HT-29 (cell line): ENCODE results near the gene CRACDL. TPM values are rescaled to one million over a fixed set of nuclear protein-coding genes. Genes with fewer than 3 reads are reported as not detected.
"Not testable (repeated sequence)": the region's sequence is repeated elsewhere in the genome, so short reads cannot be mapped to it uniquely, and the experiment has no call there.

Source experiments
- DNase-seq: peaks from one replicate; pipeline ENCODE4 v3.0.0-alpha.2; 2015; ENCODE audit warnings: low spot score
- total RNA-seq: library from RNA; depleted of rRNA; stranded (reverse); fragments of >200 nt; shearing (Covaris generic); gene quantifications from 2 replicates; pipeline ENCODE4 v1.2.3, GENCODE V29; 2014

CRACDL gene
- total RNA-seq, 1 experiment from 2014 or later, result 7.6 TPM

DNA sequence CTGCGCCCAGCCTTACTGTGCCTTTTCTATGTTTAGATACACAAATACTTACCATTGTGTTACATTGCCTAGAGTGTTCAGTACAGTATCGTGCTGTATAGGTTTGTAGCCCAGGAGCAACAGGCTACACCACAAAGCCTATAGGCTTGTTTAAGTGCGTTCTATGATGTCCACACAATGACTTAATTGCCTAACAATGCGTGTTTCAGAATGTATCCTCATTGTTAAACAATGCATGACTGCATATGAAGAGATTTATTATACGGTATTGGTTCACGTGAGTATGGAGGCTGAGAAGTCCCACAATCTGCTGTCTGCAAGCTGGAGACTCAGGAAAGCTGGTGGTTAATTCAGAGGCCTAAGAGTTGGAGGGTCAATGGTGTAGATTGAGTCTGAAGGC lies 158.9 kb downstream of the CRACDL start:
- no peak for DNase-seq

DNA sequence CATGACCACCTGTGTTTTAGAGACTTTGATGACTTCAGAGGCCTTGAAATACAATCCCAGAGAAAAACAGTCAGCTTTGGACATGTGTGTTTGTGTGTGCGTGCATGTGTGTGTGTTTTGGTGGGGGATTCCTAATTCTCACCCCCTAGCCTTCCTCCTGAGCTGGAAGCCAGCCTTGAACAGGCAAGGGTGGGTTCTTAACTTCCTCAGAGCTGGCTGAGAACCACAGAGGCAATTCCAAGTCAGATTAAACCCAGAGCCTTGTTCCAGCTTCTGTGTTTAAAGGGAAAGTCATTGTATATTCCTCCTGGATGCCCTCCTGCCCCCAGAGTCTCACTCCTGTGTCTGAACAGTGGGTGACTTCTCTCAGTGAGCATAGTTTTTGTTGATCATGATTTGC lies 159.9 kb downstream of the CRACDL start:
- DNase-seq, result no peak

DNA sequence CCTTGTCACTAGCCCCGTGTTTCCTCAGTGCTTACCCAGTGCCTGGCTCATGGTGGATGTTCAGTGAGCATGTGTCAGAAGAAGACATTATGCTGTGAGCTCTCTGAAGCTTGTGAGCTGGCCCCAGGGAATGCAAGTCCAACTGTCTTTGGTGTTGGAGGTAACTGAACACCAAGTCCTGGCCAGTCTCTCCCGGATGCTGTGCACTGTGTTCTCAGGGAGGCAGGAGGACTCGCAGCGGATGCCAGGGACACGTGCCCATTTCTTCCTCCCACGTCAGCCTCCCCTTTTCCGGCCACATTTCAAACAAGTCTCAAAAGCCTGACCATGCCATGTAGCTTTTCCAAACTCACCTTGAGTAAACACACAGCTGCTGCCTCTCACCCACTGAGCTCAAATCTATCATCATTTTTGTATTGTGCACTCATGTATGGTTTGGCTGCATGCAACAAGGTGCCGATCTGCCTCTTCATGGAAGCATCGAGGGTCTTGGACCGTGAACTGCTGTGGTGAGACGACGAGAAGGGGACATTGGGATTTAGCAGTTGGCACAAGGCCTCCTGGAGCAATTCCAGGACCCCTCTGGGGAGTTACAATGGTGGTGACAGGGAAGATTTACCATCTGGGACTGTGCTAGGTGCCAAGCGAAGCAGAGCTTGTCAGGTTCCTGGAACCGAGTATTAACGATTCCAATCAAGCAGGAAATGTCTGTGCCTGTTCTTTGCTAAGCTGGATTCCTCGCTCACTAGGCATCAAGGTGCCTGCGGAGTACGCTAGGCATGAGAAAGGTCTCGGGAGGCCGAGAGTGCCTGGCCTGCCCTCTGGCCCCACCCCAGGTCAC lies 160.7 kb downstream of the CRACDL start:
- no peak for DNase-seq

DNA sequence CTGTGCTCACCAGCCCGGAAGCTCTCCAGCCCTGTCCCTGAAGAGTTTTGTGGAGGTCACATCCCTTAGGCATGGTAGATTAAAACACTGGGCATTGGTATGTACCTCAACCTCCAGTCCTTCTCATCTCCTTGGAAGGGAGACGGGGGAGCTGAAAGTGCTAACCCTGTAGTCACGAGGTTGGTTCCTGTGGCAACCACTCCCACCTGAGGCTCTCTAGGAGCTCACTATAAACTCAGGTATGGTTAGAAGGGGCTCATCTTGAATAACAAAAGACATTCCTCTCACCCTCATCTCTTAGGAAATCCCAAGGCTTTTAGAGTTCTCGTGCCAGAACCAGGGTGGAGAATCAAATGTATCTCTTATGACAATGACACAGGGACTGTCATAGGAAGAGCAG lies 162.1 kb downstream of the CRACDL start:
- no peak for DNase-seq

DNA sequence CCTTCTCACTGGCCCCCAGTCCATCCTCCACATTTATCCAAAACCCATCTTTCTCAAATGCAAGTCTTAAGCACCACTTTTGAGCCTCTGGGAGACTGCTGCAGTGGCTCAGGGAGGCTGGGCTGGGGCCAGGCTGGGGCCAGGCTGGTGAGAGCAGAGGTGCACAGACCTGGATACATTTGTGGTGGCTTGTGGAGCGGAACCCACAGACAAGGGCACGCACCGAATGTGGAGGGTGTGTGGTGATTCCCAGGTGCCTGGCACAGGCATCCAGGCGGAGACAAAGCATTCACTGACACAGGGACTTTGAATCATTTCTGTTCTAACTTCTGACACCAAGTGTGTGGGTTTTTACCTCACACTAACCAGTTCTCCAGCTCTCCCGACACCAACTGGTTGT lies 162.9 kb downstream of the CRACDL start:
- no peak for DNase-seq

DNA sequence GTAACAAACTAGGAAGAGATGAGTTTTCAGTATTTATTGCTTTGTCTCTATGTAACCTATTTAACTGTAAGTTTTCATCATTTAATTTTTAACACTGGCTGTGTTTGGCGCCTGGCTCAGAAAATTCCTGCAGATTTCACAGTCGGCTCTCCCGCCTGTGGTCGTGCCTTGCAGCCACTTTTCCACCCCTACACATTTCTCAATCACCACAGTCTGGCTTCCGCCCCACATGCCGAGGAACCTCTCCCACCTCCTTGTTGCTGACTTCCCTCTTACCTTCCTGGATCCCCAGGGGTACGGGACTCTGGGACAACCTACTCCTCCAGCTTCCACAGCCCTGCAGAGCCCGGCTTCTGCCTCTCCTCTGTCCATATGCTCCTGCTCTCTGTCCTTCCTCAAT lies 163.5 kb downstream of the CRACDL start:
- no peak for DNase-seq

DNA sequence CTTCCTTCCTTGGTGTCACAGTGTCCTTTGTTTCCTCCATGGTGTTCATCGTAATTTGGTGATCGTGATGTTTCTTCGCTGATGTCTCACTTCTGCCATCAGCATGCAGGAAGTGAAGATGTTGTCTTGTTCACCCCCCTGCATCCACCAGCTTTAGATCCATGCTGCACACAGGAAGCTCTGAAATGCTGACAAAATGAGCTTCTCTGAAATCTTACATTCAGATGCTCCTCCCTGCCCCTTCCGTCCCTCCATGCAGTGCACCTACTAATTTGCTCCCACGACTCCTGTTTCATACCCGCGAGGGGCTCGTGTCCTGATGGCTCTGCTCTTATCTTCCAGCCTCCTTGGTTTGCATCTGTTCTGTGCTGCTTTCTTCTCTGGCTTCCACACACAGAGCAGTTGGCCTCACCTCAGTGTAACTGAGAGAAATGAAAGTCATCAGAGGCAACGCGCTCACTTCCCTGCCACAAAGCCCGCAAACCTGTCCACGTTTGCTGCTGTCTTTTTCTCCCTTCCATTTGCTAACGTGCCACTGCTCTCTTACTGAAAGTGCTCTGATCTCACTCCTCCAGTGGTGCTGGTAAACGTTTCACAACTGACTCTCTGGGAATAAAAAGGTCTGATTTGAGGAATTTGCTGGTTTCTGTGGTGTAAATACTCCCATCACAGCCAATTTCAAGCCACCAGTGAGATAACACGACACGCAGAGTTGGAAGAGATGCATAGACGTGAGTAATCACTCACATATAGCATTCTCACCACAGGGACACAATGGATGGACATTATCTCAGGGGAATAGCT lies 164.1 kb downstream of the CRACDL start:
- no peak for DNase-seq

DNA sequence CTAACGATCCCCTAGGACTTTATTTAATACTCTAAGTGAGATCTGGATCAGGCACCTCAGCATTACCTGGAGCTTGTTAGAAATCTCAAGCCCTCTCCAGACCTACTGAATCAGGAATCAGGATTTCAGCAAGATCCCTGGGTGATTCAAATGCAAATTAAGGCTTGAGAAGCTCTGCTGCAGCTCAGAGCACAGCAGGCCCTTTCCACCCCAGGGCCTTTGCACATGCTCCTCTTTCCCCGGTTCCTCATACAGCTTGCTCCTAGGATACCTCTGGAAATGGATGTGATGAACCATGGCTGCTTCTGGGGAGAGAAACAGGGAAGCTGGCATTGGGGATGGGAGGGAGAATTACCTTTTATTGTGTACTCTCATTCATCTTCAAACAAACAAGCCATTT lies 164.8 kb downstream of the CRACDL start:
- no peak for DNase-seq

DNA sequence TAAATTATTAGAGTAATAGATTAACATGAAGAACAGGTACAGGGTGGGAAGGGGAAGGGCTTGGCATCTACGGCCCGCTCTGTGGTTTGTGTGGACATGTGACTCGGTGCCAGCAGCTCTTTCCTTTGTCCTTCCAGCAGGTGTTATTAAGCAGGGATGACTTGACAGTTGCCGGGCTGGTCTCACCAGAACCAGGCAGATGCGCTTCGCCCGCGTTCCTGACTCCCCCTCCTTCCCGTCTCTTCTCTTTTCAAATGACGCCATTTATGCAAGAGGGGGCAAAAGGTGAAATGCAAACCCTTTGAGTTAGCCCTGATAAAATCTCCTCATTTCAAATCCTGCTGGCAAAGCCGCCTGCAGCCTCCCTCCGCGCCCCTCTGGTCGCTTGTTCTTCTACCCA lies 166.2 kb downstream of the CRACDL start:
- peak; percentile 36 for DNase-seq

DNA sequence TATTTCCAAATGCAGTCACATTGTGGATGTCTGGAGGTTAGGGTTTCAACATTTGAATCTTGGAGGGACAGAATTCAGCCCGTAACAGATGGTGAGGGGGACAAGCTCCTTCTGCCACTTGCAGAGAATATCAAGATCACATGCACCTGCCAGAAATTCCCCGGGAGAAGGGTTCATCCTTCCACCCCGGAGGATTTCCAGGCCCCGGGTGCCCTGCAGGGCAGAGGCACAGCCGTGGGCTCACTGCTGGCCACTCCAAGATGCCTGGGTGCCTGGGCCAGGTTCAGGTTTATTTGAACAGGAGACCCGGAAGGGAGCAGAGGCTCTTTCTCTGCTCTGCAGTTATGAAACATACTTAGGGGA lies 166.9 kb downstream of the CRACDL start:
- DNase-seq, result no peak

DNA sequence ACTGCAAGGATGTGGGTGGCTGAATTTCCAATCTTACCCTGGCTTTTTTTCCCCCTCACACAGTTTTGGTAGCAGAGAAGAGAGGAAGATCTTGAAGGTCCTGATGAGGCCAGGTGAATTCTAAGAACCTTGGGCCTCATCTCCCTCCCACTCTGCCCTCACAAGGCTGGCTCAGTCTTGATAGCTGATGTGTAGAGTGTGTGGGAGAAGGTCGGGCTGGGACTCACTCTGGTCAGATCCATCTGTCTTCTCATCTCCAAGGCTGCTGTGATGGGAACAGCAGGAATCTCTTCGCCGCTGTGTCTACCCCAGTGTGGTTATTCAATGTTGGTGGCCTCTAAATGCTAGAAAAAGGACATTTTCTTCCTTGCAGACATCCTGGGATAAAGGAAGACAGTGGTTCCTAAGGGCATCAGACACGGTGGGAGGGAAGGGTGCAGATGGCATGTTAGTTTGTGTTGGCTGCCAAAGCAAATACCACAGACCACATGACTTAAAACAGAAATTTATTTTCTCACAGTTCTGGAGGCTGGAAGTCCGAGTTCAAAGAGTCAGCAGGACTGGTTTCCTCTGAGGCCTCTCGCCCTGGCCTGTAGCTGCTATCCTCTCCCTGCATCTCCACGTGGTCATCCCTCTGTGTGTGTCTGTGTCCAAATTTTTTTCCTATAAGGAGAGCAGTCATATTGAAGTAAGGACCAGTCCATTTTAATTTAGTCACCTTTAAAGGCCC lies 167.5 kb downstream of the CRACDL start:
- DNase-seq, result peak; percentile 40

DNA sequence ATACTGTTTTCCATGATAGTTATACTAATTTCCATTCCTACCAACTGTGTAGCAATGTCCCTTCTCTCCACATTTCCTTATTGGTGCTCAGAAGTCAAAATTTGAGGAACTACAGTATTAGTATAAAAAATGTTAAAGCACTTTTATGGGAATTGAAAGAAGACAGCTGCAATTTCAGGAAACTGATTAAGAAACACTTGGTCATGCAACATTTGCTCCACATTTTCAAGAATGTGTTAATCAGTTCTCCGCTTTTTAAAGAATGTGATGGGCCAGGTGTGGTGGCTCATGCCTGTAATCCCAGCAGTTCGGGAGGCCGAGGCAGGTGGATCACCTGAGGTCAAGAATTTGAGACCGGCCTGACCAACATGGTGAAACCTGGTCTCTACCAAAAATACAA lies 171.5 kb downstream of the CRACDL start:
- DNase-seq, result no peak

DNA sequence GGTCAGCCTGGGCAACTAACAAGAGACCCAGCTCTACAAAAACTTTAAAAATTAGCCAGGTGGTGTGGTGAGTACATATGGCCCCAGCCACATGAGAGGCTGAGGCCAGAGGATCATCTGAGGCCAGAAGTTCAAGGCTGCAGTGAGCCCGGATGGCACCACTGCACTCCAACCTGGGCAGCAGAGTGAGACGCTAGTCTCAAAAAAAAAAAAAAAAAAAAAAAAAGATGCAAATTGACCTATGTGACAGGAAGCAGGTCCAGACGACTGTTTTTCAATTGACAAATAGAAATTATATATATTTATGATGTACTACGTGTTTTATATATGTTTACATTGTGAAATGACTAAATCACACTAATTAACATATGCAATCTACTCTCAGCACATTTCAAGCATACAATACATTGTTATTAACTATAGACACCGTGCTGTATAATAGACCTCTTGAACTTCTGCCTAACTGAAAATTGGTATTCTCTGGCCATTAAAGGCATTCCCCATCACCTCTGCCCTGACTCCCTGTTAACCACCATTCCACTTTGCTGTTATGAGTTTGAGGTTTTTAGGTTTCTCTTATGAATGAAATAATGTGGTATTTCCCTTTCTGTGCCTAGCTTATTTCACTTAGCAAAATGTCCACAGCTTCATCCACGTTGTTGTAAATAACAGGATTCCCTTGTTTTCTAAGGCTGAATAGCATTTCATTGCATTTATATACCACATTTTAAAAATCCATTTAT lies 172.6 kb downstream of the CRACDL start:
- DNase-seq, result no peak

DNA sequence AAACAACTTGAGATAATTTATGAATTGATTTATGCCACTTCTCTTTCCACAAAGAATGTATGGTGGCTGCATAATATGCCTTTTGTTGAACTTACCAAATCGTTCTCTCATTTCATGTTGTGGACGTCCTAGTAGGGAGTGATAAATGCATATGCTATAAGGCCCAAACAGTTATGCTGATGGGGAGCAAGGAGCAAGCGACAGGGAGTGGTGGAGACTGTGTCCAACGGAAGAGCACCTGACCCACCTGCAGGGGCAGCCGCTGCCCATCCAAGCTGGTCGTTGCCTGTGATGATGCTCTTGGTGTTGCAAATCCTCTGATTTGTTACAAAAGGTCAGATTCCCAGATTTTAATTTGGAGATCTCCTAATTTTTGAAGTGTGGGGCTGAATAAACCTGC lies 174.1 kb downstream of the CRACDL start:
- DNase-seq, result no peak

DNA sequence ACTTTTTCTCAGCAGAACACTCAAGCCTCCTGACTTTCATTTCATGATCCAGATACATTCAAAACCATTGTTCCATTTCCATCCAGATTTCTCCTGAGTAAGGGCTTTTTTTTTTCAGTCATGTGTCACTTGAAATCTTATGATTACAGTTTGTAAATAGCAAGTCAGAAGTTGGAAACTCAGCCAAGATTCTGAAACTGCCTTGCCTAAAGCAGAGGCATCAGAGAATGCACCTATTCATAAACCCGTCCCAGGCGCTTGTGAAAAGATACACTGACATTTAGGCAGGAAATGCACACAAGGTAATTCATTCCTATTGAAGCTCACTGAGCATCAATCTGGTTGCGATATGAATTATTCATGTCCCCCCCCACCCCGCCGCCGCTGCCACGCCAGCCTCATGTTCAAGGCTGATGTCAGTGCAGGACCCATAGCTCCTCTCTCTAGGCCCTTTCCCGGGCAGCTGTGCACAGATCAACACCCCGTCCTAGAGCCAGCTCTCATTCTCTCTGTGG lies 174.7 kb downstream of the CRACDL start:
- DNase-seq, result no peak

DNA sequence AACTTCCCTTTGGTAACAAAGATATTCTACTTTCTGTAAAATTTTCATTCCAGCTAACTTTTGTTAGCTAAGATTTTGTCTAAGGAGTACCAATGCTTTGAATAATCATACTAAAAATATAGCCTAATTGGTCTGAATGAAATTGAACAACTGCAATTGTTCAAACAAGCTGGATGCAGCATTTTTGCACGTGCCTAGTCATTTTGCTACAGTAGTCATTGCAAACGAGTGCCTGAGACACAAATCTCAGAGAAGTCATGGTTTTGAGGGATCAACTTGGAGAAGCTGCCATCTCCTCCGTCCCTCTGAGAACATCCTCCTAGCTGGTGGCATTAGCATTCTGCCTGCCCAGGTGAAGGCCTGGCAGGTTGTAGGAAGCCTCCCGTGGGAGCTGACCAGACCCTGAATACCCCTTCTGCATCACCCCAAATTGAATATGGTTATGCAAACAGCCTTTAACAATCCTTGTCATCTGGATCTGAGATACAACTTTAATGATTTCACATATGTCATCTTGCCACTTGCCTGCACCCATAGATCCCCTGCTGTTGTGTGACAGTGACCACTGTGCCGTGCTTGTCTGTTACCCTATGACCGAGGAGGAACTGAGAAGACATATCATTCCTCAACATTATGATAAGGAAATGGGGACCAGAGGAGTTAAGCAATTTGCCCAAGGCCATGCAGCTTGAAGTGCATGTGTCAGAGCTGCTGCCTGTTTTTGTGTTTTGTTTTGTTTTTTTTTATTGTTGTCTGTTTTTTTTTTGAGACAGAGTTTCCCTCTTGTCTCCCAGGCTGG lies 176.0 kb downstream of the CRACDL start:
- DNase-seq, result no peak

DNA sequence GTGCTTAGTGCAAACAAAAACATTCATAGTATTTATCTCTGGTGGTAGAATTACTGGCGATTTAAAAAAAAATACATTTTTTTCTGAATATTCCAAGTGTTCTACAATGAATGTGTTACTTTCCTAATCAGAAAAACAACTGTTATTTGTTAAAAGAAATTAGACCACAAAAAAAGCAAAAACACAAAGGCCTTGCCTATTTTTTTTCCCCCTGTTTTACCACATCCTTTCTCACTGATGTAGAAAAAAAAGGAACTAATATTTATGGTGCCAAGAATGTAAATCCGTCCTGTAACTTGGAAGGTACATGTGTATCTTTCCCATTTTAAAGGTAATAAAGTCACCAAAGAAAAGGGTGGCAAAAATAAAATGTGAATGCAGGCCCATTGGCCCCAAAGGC lies 176.7 kb downstream of the CRACDL start:
- DNase-seq, result no peak

DNA sequence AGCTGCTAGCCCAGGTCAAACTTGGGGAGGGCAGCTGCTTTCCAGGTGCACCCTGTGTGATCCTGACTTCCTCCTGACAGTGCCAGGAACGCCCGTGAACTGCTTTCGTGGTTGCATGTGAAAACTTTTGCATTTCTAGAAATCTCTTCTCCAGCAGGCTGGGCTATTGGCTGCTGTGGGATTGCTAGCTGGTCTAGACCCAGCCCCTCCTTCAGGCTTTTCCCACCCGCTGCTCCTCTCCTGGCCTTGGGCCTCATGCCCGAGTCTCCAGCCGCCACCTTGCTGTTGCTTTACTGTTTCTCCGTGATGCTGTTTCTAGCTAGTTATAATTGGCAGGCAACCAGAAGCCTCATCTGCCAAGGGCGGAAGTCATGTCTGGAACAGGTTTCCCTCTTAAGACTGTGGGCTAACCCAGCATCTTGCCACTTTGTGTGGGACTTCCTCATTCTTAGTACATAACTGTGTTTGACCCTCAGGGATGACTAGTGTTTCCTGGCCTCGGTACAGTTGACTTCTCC lies 178.1 kb downstream of the CRACDL start:
- peak; percentile 68 for DNase-seq

DNA sequence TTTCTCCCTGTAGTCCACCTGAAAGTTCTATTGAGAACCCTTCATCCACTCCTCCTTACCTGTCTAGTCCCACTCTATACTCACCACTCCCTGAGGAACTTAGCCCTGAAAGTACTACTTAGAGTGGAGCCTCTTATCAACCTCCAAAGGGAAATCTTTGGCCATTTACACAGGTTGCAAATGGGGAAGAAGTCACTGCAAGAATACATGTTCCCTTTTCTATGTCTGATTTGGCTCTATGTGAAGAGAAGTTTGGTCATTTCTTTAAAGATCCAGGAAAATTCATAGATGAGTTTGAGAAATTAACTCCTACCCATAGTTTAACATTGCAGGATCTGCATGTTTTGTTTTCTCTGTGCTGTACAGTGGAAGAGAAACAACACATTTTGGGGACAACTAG lies 182.2 kb downstream of the CRACDL start:
- DNase-seq, result no peak

DNA sequence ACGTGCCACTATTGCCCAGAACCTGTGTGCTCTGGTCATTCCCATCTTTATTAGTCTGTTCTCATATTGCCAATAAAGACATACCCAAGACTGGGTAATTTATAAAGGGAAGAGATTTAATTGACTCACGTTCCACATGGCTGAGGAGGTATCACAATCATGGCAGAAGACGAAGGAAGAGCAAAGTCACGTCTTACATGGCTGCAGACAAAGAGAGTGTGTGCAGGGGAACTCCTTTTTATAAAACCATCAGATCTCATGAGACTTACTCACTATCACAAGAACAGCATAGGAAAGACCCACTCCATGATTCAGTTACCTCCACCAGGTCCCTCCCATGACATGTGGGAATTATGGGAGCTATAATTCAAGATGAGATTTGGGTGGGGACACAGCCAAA lies 183.3 kb downstream of the CRACDL start:
- DNase-seq, result not testable (repeated sequence)
